Muscle layer of duodenum (tissue), 2 donors: ENCODE data around the gene AK5.

Source experiments
- H3K27ac ChIP-seq: one replicate; pipeline ENCODE4 v1.7.0; 2013; ENCODE audit warnings: mild to moderate bottlenecking, low read length
- H3K27me3 ChIP-seq: one replicate; pipeline ENCODE4 v1.7.0; 2013; ENCODE audit warnings: low read depth, mild to moderate bottlenecking, control low read depth, low read length
- H3K36me3 ChIP-seq, 2 donors: one replicate each; pipeline ENCODE4 v1.7.0; 2013; ENCODE audit warnings: low read length in 2 of 2, control low read depth in 1 of 2, mild to moderate bottlenecking in 1 of 2; ENCODE audit not compliant: insufficient read depth in 2 of 2, control insufficient read depth in 1 of 2
- H3K4me1 ChIP-seq, 2 donors: one replicate each; pipeline ENCODE4 v1.7.0; 2013; ENCODE audit warnings: low read length in 2 of 2, mild to moderate bottlenecking in 2 of 2, control low read depth in 1 of 2, moderate library complexity in 1 of 2; ENCODE audit not compliant: insufficient read depth in 2 of 2, control insufficient read depth in 1 of 2
- H3K4me3 ChIP-seq, 2 donors: one replicate each; pipeline ENCODE4 v1.7.0; 2013; ENCODE audit warnings: low read length in 2 of 2, low read depth in 1 of 2, mild to moderate bottlenecking in 1 of 2
- H3K9me3 ChIP-seq, 2 donors: one replicate each; pipeline ENCODE4 v1.7.0; 2013; ENCODE audit warnings: low read length in 2 of 2, control low read depth in 1 of 2, mild to moderate bottlenecking in 1 of 2; ENCODE audit not compliant: control insufficient read depth in 1 of 2
- donor health status: healthy.

The AK5 gene

DNA sequence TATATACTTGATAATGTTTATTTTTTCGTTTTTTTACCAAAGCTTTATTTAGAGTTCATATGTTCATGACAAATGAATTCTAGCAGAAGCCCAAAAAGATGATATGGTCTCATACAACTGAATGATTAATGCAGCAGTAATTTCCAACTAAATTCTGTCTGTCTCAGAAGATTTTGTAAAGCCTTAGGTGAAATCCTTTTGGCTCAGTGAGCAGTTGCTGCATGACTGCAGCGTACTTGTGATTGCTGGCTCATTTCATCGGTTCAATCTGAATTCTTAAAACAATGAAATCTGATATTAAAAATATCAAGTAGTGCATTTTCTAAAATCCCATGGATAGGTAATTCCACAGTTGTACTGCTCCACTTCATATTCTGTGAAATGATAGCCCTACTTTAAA lies 73.2 kb downstream of the AK5 start:
- Histone ChIP-seq H3K27me3 (no peaks in the 10 kb centered on the region), H3K36me3 (no peaks in the 10 kb centered on the region), H3K27ac (no peak overlapping the region)

GRCh38 chr1:77356136-77356535 lies 74.3 kb downstream of the AK5 start:
- Histone ChIP-seq H3K4me1 (no peaks in the 10 kb centered on the region), H3K36me3 (no peaks in the 10 kb centered on the region), H3K9me3 (no peaks in the 10 kb centered on the region), H3K27me3 (no peaks in the 10 kb centered on the region), H3K27ac (no peak overlapping the region), H3K4me3 (no peak overlapping the region)

More for the DNA sequence above, 73.2 kb downstream of the AK5 start:
- Histone ChIP-seq H3K4me3 (no peak overlapping the region), H3K9me3 (no peaks in the 10 kb centered on the region), H3K4me1 (no peaks in the 10 kb centered on the region)

DNA sequence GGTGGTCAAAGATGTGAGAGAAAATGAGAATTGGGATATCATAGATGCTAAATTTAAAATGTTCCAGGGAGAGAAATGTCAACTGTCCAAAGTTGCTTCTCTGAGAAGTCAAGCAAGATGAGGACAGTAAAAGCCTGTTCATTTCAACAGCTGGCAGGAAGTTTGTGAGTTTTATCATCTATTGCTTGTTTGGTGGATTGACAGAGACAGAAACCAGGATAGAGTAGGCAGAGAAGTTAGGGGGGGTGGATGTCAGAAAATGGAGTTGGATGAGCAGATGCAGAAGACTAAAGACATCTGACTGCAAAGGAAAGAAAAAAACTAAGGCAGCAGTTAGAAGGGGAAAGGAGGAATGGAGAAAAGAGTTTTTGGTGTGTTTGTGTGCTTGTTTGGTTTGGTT lies 78.4 kb downstream of the AK5 start:
- no peaks in the 10 kb centered on the region for H3K36me3 ChIP-seq
- no peaks in the 10 kb centered on the region for H3K4me1 ChIP-seq
- H3K27ac ChIP-seq, result no peak overlapping the region
- H3K4me3 ChIP-seq, result no peak overlapping the region
- H3K9me3 ChIP-seq, result no peaks in the 10 kb centered on the region
- H3K27me3 ChIP-seq, result no peaks in the 10 kb centered on the region

- no peaks in the 10 kb centered on the region for H3K36me3 ChIP-seq
- no peak overlapping the region for H3K27ac ChIP-seq
- no peaks in the 10 kb centered on the region for H3K9me3 ChIP-seq
- H3K4me1 ChIP-seq, result no peaks in the 10 kb centered on the region
- no peak overlapping the region for H3K4me3 ChIP-seq
- H3K27me3 ChIP-seq, result no peaks in the 10 kb centered on the region
These were observed 79.8 kb downstream of the AK5 start for GRCh38 chr1:77361621-77362020.

- Histone ChIP-seq H3K36me3 (no peaks in the 10 kb centered on the region), H3K27me3 (no peaks in the 10 kb centered on the region), H3K4me3 (no peak overlapping the region), H3K4me1 (no peaks in the 10 kb centered on the region), H3K9me3 (no peaks in the 10 kb centered on the region), H3K27ac (no peak overlapping the region)
These were observed 88.3 kb downstream of the AK5 start for GRCh38 chr1:77370161-77370560.

- Histone ChIP-seq H3K9me3 (no peaks in the 10 kb centered on the region), H3K4me1 (no peaks in the 10 kb centered on the region), H3K36me3 (no peaks in the 10 kb centered on the region), H3K4me3 (no peak overlapping the region), H3K27ac (no peak overlapping the region), H3K27me3 (no peaks in the 10 kb centered on the region)
These were observed 88.9 kb downstream of the AK5 start for GRCh38 chr1:77370583-77371306.

- H3K36me3 ChIP-seq, result no peaks in the 10 kb centered on the region
- H3K4me3 ChIP-seq, result no peak overlapping the region
- no peak overlapping the region for H3K27ac ChIP-seq
- no peaks in the 10 kb centered on the region for H3K9me3 ChIP-seq
- no peaks in the 10 kb centered on the region for H3K4me1 ChIP-seq
- no peaks in the 10 kb centered on the region for H3K27me3 ChIP-seq
These were observed 89.6 kb downstream of the AK5 start for GRCh38 chr1:77371396-77371795.

GRCh38 chr1:77373702-77374101 lies 91.9 kb downstream of the AK5 start:
- Histone ChIP-seq H3K27me3 (no peaks in the 10 kb centered on the region), H3K4me1 (no peaks in the 10 kb centered on the region), H3K9me3 (no peaks in the 10 kb centered on the region), H3K27ac (no peak overlapping the region), H3K4me3 (no peak overlapping the region), H3K36me3 (no peaks in the 10 kb centered on the region)

DNA sequence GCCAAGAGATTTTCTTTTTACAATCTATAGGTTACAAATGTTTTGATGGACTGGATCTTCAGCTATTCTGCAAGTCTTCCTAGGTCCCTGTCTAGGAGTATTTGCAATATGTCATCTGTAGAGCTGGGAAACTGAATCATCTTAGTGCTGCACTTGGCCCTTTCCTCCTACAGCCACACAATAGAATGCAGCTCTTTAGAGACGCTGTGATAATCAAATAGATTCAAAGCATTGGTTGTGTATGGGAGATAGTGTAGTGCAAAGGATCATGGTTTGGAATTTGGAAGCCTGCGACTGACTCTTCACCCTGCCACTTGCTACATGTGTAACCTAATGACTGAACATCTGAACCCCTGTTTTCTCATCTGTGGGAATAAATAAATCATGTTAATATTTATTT lies 93.7 kb downstream of the AK5 start:
- no peak overlapping the region for H3K27ac ChIP-seq
- H3K36me3 ChIP-seq, result no peaks in the 10 kb centered on the region
- no peaks in the 10 kb centered on the region for H3K4me1 ChIP-seq
- no peak overlapping the region for H3K4me3 ChIP-seq
- H3K9me3 ChIP-seq, result no peaks in the 10 kb centered on the region
- no peaks in the 10 kb centered on the region for H3K27me3 ChIP-seq

GRCh38 chr1:77375990-77376389 lies 94.2 kb downstream of the AK5 start:
- Histone ChIP-seq H3K36me3 (no peaks in the 10 kb centered on the region), H3K4me1 (no peaks in the 10 kb centered on the region), H3K27me3 (no peaks in the 10 kb centered on the region), H3K4me3 (no peak overlapping the region), H3K9me3 (no peaks in the 10 kb centered on the region), H3K27ac (no peak overlapping the region)

DNA sequence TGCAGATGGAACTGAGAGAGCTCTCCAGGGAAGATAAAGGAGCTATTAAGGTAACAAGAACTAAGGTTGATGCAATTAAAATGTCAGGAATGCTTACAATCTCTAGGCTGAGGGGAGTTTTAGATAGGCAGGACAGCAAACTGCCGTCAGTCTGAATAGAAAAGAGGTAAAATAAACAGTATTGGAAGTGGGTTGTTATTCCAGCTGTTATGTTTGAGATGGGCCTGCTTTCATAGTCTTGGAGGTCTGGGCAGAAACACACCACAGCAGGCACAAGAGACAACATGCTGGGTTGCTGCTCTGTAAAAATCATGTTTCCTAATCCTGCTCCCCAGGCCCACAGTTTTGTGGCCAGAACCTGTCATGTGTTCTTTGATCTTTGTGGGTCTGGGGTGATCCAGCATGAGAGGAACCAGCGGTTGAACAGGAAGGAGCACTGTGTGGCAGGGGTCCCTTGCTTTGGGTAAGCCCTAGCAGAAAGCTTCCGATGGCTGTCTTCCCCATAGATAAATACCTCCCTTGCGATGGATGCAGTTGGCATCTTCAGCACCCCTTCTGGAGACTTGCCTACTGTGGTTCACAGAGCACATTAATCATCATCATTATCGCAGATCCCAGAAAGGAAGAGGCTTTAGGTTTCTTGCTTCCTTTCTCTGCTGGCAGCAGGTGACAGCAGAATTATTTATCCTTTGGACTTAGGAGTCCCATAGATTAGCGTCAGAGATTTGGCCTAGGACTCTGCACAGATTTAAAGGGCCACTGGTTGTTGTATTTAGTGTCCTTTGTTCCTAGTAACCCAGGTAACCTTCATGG lies 97.1 kb downstream of the AK5 start:
- Histone ChIP-seq H3K9me3 (no peaks in the 10 kb centered on the region), H3K27me3 (no peaks in the 10 kb centered on the region), H3K36me3 (no peaks in the 10 kb centered on the region), H3K4me1 (no peaks in the 10 kb centered on the region), H3K4me3 (no peak overlapping the region), H3K27ac (no peak overlapping the region)
